Kidney epithelial cell (primary cell): ENCODE data around the gene LPGAT1. TPM values are rescaled to one million over a fixed set of nuclear protein-coding genes. Genes with fewer than 3 reads are reported as not detected.

Experiments
- DNase-seq: peaks from one replicate; pipeline ENCODE4 v3.0.0-alpha.2; 2010; ENCODE audit warnings: low read depth
- H3K27me3 ChIP-seq: 2 replicates; pipeline ENCODE4 v1.6.0; 2011; ENCODE audit warnings: low read length; ENCODE audit not compliant: control insufficient read depth, insufficient read depth
- H3K36me3 ChIP-seq: 2 replicates; pipeline ENCODE4 v1.5.1; 2011; ENCODE audit warnings: low read length; ENCODE audit not compliant: control insufficient read depth, insufficient read depth
- H3K4me3 ChIP-seq: 2 replicates; pipeline ENCODE4 v1.5.1; 2011; ENCODE audit warnings: low read depth, mild to moderate bottlenecking, control low read depth, low read length
- CTCF ChIP-seq: IDR thresholded peaks from 2 replicates; pipeline ENCODE4 v1.5.1; 2011; ENCODE audit warnings: mild to moderate bottlenecking, moderate library complexity, low read length, control low read depth, inconsistent platforms; ENCODE audit not compliant: insufficient read depth, poor library complexity, severe bottlenecking
- total RNA-seq: library from RNA; depleted of rRNA; stranded (reverse); fragments of >200 nt; gene quantifications from 2 replicates; pipeline ENCODE4 v1.2.3, GENCODE V29; 2015

The LPGAT1 gene
- total RNA-seq, 1 donor from 2014 or later, result 51.9 TPM

GRCh38 chr1:211705467-211706091 lies 125.0 kb downstream of the LPGAT1 start:
- DNase-seq, result no peak
- no peak for TF ChIP-seq CTCF
- Histone ChIP-seq H3K4me3 (no peak overlapping the region), H3K36me3 (no peaks in the 10 kb centered on the region), H3K27me3 (no peaks in the 10 kb centered on the region)

GRCh38 chr1:211704543-211704942 lies 126.0 kb downstream of the LPGAT1 start:
- no peak for DNase-seq
- no peaks in the 10 kb centered on the region for H3K27me3 ChIP-seq
- no peak overlapping the region for H3K4me3 ChIP-seq
- no peaks in the 10 kb centered on the region for H3K36me3 ChIP-seq
- TF ChIP-seq CTCF, result no peak

GRCh38 chr1:211703812-211704537 lies 126.6 kb downstream of the LPGAT1 start:
- no peak for DNase-seq
- no peak for TF ChIP-seq CTCF
- Histone ChIP-seq H3K36me3 (no peaks in the 10 kb centered on the region), H3K27me3 (no peaks in the 10 kb centered on the region), H3K4me3 (no peak overlapping the region)

GRCh38 chr1:211701733-211702132 lies 128.8 kb downstream of the LPGAT1 start:
- Histone ChIP-seq H3K36me3 (no peaks in the 10 kb centered on the region), H3K27me3 (no peaks in the 10 kb centered on the region), H3K4me3 (no peak overlapping the region)
- DNase-seq, result no peak
- TF ChIP-seq CTCF, result no peak

- DNase-seq, result no peak
- H3K27me3 ChIP-seq, result no peaks in the 10 kb centered on the region
- H3K36me3 ChIP-seq, result no peaks in the 10 kb centered on the region
- no peak overlapping the region for H3K4me3 ChIP-seq
- no peak for TF ChIP-seq CTCF
Observed at GRCh38 chr1:211699059-211699458, 131.5 kb downstream of the LPGAT1 start.
